GM21360 (cell line): Measurements from ENCODE around the gene MAP7.

Source experiments
- ATAC-seq: cut with Tn5 transposase; IDR thresholded peaks from one replicate; pipeline ENCODE4 v1.9.1; 2021; ENCODE audit warnings: mild to moderate bottlenecking, moderate library complexity; ENCODE audit not compliant: unreplicated experiment

Gene MAP7

GRCh38 chr6:136534268-136534667, 16.0 kb downstream of the MAP7 start:
- no peak for ATAC-seq

- no peak for ATAC-seq
Observed at GRCh38 chr6:136533487-136533886, 16.7 kb downstream of the MAP7 start.

- no peak for ATAC-seq
Observed at GRCh38 chr6:136532030-136532429, 18.2 kb downstream of the MAP7 start.

- no peak for ATAC-seq
Observed at GRCh38 chr6:136529710-136530109, 20.5 kb downstream of the MAP7 start.

GRCh38 chr6:136528477-136528876, 21.7 kb downstream of the MAP7 start:
- ATAC-seq: no peak

- no peak for ATAC-seq
Observed at GRCh38 chr6:136527831-136528230, 22.4 kb downstream of the MAP7 start.

- no peak for ATAC-seq
Observed at GRCh38 chr6:136526937-136527336, 23.3 kb downstream of the MAP7 start.

- ATAC-seq: no peak
Observed at GRCh38 chr6:136526196-136526930, 23.9 kb downstream of the MAP7 start.

GRCh38 chr6:136525586-136526195, 24.5 kb downstream of the MAP7 start:
- no peak for ATAC-seq

- ATAC-seq: no peak
Observed at GRCh38 chr6:136524936-136525413, 25.2 kb downstream of the MAP7 start.

- ATAC-seq: no peak
Observed at GRCh38 chr6:136524339-136524935, 25.8 kb downstream of the MAP7 start.

GRCh38 chr6:136523196-136523595, 27.0 kb downstream of the MAP7 start:
- ATAC-seq: no peak

GRCh38 chr6:136522636-136523035, 27.6 kb downstream of the MAP7 start:
- no peak for ATAC-seq

GRCh38 chr6:136521911-136522310, 28.3 kb downstream of the MAP7 start:
- ATAC-seq: no peak

- ATAC-seq: no peak
Observed at GRCh38 chr6:136521427-136521826, 28.8 kb downstream of the MAP7 start.

GRCh38 chr6:136520517-136520916, 29.7 kb downstream of the MAP7 start:
- no peak for ATAC-seq

GRCh38 chr6:136517582-136517981, 32.6 kb downstream of the MAP7 start:
- no peak for ATAC-seq

- ATAC-seq: no peak
Observed at GRCh38 chr6:136517002-136517401, 33.2 kb downstream of the MAP7 start.

- no peak for ATAC-seq
Observed at GRCh38 chr6:136514591-136514990, 35.6 kb downstream of the MAP7 start.

- ATAC-seq: no peak
Observed at GRCh38 chr6:136511926-136512325, 38.3 kb downstream of the MAP7 start.

- ATAC-seq: no peak
Observed at GRCh38 chr6:136511397-136511796, 38.8 kb downstream of the MAP7 start.

- no peak for ATAC-seq
Observed at GRCh38 chr6:136510782-136511181, 39.4 kb downstream of the MAP7 start.
